HG03460 (cell line): ENCODE measurements around the gene NUDC.
A peak's percentile ranks its signal among the peaks of the same experiment; 100 is the strongest.
"Not testable (repeated sequence)": the region's sequence is repeated elsewhere in the genome, so short reads cannot be mapped to it uniquely, and the experiment has no call there.

Experiments used
- ATAC-seq: cut with Tn5 transposase; IDR thresholded peaks from one replicate; pipeline ENCODE4 v1.9.1; 2021; ENCODE audit not compliant: unreplicated experiment

Gene NUDC

DNA sequence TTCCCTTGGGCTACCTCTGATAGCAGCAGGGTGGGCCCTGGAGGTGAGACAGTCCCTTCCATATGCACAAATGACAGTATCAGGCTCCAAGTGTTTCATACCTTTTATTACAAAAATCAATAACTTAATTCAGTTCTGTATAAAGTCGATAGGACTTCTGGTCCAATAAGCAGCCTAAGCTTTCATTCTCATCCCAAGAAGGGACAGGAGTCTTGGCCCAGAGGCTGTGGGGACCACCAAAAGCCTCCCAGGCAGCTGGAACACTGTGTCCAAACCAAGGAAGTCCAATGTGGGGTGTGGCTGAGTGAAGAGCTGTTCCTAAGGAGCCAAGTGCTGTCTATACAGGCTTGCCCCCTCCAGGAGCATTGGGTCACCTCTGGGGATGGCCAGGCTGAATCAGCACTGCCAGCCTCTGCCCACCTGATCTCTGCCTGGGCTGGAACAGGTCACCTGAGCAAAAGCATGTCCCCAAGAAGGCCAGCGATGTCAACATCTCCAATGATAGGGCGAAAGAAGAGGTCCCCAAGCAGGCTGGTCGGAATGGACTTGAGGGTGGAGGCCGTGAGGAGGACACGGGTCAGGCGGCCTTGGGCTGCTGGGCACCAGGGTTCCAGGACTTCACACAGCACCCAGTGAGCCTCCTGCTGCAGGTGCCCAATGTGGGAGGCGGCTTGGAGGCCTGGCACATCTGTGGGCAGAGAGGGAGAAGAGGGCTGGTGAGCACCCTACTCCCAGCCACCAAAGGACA lies 10.0 kb upstream of the NUDC start:
- no peak for ATAC-seq

DNA sequence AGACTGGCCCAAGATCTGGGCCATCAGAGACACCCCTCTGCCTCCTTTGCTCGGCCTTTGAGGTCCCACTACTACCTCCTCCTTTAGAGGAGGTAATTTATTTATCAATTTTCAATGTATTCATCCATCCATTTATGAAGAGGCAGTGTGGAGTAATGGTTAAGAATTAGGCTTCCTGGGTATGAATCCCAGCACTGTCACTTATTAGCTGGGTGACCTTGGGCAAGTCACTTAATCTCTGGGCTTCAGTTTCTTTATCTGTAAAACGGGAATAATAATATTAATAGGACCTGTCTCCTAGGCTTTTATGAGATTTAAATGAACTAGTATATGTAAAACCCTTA lies 9.4 kb upstream of the NUDC start:
- ATAC-seq, result no peak

DNA sequence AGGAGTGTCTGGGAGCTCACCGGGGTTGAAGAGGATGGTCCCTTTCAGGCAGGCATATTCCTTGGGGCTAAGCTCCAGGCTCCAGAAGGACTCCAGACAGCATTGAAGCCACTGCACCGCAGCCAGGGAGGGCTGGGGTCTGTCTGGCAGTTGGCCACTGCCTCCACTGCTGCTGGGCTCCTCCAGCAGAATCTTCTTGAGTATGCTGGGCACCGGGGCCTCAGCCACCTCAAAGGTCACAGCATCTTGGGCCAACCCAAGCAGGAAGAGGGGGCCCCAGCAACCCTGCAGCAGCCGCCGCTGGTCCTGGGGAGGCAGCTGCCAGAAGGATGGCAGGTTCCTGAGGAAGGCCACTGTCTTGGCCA lies 8.2 kb upstream of the NUDC start:
- no peak for ATAC-seq

DNA sequence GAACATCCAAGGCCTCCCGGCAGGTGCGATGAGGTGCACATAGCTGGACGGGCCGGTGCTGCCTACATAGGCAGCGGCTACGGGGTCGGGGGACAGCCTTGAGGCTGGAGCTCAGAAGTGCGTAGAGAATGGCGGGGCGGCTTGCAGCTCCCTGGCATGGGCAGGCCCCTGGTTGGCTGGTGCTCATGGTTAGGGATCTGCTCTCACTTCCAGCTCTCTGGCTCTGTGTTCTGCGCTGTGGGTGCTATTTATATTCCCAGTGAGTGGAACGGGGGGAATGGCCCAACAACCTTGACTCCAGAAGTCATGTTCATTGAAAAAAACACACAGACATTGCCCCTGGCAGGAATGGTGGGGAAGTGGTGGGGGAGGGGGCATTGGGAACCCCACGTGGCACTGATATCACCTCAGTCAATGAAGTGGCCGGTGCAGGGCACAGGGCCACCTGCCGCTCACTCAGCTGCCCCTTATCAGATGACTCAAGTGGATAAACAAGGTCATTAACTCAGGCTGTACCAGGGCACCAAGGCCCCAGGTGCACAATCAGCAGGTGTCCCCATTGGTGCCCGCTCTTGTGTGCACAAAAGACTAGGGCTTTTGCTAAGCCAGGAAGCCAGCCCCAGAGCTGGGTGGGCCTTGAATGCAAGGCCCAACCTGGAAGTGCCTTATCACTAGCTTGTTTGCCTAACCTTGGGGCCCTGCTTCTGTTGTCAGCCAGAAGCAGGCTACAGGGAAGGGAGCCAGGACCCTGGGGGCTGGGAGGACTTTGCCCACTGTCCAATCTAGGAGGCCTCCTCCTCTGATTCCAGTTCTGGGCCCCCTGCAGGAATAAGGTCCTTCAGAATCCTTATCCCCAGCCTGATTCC lies 7.6 kb upstream of the NUDC start, which contains the start of gene NR0B2:
Gene NR0B2 (minus strand): TSS at position 222 of the 866 bp plus-strand sequence. CDS start 35 bp downstream, at position 187.
- no peak for ATAC-seq

DNA sequence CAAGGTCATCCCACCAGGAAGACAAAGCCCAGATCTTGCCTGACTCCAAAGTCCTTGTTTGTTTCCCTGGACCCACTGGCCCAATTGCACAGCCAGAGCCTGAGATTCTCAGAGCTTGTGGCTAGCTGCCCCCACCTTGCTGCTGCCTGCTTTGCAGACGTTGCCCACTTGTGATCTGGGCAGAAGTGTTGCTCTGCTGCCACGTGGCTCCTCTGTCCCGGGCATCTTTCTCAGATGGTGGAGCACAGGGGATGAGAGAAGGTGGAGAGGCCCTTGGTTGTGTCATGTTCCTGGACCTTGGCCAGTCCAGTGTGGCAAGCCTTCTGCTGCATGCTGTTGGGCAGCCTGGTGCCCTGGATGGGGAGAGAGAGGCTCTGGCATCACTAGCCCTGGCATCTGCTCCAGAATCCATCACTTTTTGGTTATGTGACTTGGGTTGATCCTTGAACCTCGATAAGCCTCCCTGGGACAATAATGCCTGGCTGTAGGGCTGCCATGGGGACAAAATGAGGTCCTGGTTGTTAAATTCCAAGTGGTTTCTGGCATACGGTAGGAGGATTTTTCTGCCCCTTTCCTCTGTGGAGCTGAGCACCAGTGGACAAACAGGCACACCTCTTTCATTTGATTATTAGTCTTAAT lies 6.2 kb upstream of the NUDC start:
- no peak for ATAC-seq

DNA sequence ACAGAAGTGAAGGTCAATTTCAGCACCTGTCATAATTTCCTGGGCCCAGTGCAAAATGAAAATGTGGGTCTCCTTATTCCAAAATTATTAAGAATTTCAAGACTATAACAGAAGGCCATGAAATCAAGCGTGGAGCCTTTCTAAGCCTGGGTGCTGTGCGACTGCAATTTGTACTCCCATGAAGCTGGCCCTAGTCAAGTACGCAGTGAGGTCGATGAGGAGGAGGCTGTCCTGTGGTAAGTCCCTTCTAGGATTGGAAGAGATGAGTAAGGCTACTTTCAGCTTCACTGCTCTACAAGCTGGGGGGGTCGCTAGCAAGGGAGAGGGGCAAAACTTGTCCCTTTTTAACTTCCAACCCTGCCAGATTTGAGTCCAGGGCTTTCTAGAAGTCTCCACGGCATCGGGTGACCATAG lies 410 bp upstream of the NUDC start:
- peak; percentile 5 for ATAC-seq

DNA sequence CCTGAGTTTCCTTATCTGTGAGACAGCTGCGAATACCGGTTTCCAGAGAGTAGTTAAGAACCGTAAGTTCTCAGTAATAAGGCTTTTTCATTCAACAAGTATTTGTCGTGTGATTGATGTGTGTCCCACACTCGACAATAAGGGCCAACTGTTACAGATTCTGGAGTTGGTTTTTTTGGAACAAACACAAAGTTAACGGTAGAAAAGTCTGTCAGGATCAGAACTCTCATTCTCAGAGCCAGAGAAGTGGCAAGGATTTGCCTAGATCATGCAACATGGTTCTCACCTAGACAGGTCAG lies 837 bp downstream of the NUDC start:
- ATAC-seq, result no peak

DNA sequence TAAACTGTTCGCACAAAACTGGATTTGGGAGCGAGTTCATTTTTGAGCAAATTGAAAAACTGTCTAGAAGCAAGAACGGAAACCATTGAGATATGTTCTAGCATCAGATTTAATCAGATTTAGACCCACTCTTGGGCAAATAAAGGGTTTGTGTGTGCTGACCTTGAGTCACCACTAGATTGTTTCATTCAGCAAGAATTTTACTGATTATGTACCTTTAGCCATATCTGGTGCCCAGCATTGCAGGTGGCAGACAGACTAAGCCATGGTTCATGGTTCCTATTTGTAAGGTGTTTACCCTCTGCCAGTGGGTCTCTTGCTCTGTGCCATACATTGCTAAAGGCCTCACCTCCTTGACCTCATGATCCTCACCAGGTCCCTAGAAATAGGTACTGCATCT lies 1.4 kb downstream of the NUDC start:
- ATAC-seq, result no peak

DNA sequence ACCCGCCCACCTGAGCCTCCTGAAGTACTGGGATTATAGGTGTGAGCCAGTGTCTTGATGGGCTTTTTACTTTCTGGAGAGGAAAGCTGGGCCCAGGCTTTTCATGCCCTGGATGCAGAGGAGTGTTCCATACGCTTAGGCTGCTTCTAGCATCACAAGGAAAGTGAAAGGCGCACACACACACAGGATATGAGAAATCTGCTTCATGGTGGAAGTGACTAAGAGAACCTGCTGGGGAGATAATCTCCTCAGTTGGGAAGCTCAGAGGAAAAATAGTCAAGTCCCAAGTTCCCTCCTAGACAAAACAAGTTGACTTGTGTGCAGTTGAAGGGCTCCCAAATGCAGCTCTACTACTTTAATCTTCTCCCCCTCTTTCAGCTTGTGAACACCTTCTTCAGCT lies 2.2 kb downstream of the NUDC start:
- ATAC-seq, result no peak

DNA sequence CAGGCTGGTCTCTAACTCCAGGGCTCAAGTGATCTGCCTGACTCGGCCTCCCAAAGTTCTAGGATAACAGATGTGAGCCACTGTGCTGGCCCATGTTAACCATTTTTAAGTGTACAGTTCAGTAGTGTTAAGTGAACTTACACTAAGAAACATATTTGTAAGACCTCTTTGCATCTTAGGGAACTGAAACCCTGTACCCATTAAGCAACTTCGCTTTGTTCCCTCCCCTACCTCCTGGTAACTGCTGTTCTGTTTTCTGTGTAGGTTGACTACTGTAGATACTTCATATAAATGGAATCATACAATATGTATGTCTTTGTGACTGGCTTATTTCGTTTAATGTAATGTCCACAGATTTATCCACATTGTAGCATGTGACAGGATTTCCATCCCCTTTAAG lies 11.0 kb downstream of the NUDC start:
- ATAC-seq, result no peak

DNA sequence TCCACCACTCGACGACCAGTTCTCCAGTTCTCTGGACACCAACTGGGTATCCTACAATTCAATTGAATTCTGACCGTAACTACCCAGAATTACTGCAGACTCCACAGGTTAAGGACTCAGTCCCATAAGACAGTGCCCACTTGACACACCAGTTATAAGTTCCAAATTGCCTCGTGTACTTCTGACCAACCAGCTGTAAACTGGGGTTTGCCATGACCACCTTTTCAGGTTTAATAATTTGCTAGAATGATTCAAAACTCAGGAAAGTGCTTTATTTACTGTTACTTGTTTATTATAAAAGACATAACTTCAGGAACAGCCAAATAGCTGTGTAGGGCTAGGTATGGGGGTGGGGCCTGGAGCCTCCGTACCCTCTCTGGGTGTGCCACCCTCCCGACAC lies 15.3 kb downstream of the NUDC start:
- no peak for ATAC-seq

DNA sequence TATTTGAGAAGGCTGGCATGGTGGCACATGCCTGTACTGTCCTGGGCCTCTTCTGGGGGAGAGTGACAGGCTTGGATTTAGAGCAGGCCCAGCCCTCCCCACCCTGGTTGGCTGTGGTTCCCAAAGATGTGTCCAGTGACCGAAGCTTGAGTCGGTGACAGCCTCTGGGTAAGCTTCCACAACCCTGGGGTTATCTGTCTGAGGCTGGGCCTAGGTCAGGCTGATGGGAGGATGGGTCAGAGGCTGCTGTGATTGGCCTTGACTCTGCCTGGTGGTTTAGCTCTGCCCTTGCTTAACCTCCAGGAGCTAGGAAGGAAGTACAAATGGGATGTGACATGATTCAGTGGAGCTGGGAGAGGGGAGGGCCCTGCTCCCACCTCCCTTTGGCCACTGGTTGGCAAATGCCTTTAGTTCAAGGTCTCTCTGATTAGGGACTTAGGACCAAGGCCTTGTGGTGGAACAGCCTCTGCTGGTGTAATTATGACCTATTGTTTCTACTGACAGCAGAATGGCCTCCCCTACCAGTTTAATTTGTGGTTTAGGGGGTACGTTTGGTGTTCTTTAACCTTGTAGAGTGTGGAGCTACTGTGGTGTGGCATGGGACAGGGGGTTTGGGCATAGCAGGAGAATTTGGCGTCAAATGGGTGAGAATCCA lies 16.6 kb downstream of the NUDC start:
- no peak for ATAC-seq

DNA sequence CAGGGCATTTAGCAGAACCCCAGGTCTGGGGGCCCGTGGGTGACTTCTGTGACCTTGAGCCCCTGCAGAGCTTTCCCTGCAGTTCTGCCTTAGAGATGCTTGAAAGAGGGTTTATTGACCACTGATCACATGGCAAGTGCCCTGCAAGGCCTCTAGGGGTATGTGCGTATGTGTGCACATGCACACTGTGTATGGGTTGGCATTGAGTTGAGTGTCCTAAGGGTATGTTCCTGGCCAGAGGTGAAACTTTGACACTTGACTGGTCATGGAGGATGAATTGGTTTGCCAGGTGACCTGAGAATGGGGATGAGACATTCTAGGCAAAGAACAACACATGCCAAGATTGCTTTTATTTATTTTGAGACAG lies 17.1 kb downstream of the NUDC start:
- ATAC-seq, result no peak

DNA sequence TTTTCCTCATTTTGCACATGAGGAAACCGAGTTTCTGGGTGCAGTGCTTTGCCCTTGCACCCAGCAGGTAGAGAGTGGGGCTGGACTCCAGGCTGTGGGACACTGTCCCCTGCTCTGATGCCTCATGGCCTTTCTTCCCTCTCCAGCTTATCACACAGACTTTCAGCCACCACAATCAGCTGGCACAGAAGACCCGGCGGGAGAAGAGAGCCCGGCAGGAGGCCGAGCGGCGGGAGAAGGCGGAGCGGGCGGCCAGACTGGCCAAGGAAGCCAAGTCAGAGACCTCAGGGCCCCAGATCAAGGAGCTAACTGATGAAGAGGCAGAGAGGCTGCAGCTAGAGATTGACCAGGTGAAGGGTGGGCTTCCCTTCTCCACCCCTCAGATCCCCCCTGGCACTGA lies 19.8 kb downstream of the NUDC start:
- no peak for ATAC-seq

DNA sequence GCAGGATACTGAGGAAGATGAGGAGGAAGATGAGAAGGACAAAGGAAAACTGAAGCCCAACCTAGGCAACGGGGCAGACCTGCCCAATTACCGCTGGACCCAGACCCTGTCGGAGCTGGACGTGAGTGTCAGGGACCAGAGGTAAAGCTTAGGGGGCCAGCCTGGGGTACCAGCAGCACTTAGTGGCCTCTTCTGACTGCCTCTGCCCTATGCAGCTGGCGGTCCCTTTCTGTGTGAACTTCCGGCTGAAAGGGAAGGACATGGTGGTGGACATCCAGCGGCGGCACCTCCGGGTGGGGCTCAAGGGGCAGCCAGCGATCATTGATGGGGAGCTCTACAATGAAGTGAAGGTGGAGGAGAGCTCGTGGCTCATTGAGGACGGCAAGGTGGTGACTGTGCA lies 21.1 kb downstream of the NUDC start:
- ATAC-seq, result no peak

DNA sequence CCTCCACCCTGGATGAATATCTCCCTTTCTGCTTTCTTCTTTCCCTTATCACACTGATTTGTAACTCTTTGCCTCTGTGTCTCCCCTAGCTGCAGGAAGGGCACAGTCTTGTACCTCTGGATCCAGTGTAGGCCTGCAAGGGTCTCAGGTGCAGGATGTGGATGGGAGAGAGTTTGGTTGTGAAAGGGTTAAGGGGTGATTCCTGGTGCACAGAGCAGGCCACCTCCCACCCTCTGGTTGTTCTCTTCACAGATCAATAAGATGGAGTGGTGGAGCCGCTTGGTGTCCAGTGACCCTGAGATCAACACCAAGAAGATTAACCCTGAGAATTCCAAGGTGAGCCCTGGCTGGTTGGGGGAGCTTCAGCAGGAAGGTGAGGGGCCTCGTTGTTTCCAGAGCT lies 23.6 kb downstream of the NUDC start:
- no peak for ATAC-seq

DNA sequence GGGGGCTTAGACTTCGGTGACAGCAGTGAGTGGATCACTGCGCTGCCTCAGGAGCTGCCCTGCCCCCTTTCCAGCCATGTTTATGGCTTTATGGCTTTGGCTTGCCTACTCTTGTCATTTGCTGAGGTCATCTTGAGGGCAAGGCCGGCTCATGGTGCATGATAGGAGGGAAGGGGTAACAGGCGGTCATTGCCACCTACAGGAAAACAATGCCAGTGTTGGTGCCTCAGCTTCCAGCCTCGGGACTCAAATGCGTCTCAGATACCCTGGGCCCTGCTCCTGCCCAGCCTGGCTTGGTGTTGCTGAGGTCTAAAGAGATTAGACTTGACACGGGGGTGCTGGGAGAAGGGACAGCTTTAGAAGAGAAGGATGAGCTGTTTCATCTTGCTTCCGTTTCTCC lies 24.2 kb downstream of the NUDC start:
- no peak for ATAC-seq

DNA sequence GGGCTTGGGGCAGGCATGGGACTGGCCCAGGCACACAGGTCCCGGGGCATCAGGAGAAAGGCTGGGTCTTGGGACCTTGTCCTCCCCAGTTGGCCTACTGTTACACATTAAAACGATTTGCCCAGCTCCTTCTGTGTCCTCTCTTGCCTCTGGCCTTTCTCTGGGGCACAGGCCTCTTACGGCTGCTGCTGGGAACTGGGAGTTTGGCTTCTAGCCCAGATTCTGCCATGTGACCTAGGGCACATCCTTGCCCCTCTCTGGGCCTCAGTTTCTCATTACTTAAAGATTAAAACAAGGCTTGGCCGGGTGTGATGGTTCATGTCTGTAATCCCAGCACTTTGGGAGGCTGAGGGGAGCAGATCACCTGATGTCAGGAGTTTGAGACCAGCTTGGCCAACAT lies 24.7 kb downstream of the NUDC start:
- no peak for ATAC-seq

DNA sequence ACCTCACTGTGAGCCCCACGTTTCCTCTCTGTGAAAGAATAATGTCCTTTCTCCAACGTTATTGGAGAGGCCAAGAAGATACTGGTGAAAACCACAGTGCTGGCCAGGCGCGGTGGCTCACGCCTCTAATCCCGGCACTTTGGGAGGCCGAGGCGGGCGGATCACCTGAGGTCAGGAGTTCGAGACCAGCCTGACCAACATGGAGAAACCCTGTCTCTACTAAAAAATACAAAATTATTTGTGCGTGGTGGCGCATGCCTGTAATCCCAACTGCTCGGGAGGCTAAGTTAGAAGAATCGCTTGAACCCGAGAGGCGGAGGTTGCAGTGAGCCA lies 27.1 kb downstream of the NUDC start:
- not testable (repeated sequence) for ATAC-seq

DNA sequence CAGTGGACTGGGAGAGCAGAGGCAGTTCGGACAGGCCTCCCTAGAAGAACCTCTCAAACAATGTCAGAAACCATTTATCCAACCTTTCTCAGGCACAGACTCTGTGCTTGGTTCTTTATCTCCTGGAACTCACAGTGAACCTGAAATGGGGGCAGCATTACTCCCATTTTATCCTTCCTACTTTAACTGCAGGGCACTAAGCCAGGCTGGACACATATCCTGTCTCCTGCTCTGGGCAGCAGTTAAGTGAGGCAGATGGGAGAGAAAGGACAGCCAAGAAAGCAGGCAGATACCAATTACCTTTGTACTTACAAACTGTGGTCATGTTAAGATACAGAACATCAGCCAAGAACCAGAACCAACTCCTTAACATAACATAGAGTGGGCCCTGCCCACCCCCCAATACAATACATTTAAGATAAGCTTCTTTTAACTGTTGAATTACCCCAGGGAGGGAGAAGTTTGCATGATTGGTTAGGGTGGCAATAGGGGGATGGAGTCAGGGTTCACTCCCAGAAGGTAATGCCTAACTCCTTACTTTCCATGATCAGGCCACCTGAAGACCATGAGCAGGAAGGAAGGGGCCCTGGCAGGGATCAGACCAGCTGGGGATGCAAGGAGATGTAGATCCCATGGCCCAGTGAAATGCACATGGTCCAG lies 27.9 kb downstream of the NUDC start:
- ATAC-seq, result no peak

DNA sequence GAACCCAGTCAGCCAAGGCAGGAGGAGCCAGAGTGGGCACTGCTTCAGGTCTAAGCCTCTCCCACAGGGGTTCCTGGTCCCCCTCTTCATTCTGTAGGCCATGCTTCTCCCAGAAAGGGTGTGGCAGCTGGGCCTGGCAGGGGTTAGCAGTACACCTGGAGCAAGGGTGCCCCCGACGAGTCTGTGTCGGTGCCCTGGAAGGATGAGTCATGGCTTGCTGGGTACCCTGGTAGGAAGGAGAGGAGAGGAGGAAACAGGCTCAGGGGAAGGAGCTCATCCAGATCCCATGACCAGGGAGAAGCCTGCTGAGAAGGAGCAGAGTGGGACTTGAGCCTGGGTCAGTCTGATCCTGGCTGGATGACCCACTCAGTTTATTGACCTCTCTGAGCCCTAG lies 28.4 kb downstream of the NUDC start:
- no peak for ATAC-seq
